Astrocyte (in vitro differentiated cells and primary cell): ENCODE results near the gene DZANK1. TPM values are rescaled to one million over a fixed set of nuclear protein-coding genes. Genes with fewer than 3 reads are reported as not detected.

Source experiments
- DNase-seq: peaks from one replicate; pipeline ENCODE4 v3.0.0-alpha.2; 2010; ENCODE audit warnings: low read depth
- FAIRE-seq: peaks from 2 replicates; lab custom pipeline; 2011; peaks lifted over from hg19 to GRCh38; lab: Jason Lieb, UNC
- H2AFZ ChIP-seq: 2 replicates; pipeline ENCODE4 v1.6.0; 2012; ENCODE audit warnings: low read depth, low read length, inconsistent platforms
- H3K27ac ChIP-seq: 2 replicates; pipeline ENCODE4 v1.5.1; 2011; ENCODE audit warnings: low read depth, low read length, inconsistent platforms
- H3K27me3 ChIP-seq: 2 replicates; pipeline ENCODE4 v1.6.0; 2011; ENCODE audit warnings: low read length, inconsistent platforms; ENCODE audit not compliant: insufficient read depth
- H3K36me3 ChIP-seq: 2 replicates; pipeline ENCODE4 v1.5.1; 2011; ENCODE audit warnings: low read length, inconsistent platforms; ENCODE audit not compliant: insufficient read depth
- H3K4me1 ChIP-seq: 2 replicates; pipeline ENCODE4 v1.5.1; 2011; ENCODE audit warnings: low read length, inconsistent platforms; ENCODE audit not compliant: insufficient read depth
- H3K4me2 ChIP-seq: 2 replicates; pipeline ENCODE4 v1.6.0; 2012; ENCODE audit warnings: low read length, inconsistent platforms
- H3K4me3 ChIP-seq: 2 replicates; pipeline ENCODE4 v1.5.1; 2011; ENCODE audit warnings: low read depth, mild to moderate bottlenecking, low read length, inconsistent platforms; ENCODE audit not compliant: insufficient read depth
- H3K79me2 ChIP-seq: 2 replicates; pipeline ENCODE4 v1.6.0; 2012; ENCODE audit warnings: mild to moderate bottlenecking, low read length, inconsistent platforms; ENCODE audit not compliant: insufficient read depth
- H3K9ac ChIP-seq: 2 replicates; pipeline ENCODE4 v1.6.0; 2012; ENCODE audit warnings: mild to moderate bottlenecking, low read length, inconsistent platforms
- H3K9me3 ChIP-seq: 2 replicates; pipeline ENCODE4 v1.5.1; 2012; ENCODE audit warnings: low read depth, mild to moderate bottlenecking, low read length, inconsistent platforms; ENCODE audit not compliant: insufficient read depth
- H4K20me1 ChIP-seq: 2 replicates; pipeline ENCODE4 v1.6.0; 2012; ENCODE audit warnings: low read length, inconsistent platforms; ENCODE audit not compliant: insufficient read depth
- H3K27ac Mint-ChIP-seq: one replicate; pipeline ENCODE4 v1.8.0; 2021; ENCODE audit warnings: mild to moderate bottlenecking, mixed read lengths; ENCODE audit not compliant: unreplicated experiment
- H3K27me3 Mint-ChIP-seq: one replicate; pipeline ENCODE4 v1.8.0; 2021; ENCODE audit warnings: low read depth, mixed read lengths; ENCODE audit not compliant: unreplicated experiment
- H3K36me3 Mint-ChIP-seq: one replicate; pipeline ENCODE4 v1.8.0; 2021; ENCODE audit warnings: low read depth, mixed read lengths; ENCODE audit not compliant: unreplicated experiment
- H3K4me1 Mint-ChIP-seq: one replicate; pipeline ENCODE4 v1.8.0; 2021; ENCODE audit warnings: low read depth, mixed read lengths; ENCODE audit not compliant: unreplicated experiment
- H3K4me3 Mint-ChIP-seq: one replicate; pipeline ENCODE4 v1.8.0; 2021; ENCODE audit warnings: mild to moderate bottlenecking, moderate library complexity, mixed read lengths; ENCODE audit not compliant: unreplicated experiment
- H3K9me3 Mint-ChIP-seq: one replicate; pipeline ENCODE4 v1.8.0; 2021; ENCODE audit warnings: mild to moderate bottlenecking, mixed read lengths; ENCODE audit not compliant: unreplicated experiment
- CTCF ChIP-seq: IDR thresholded peaks from 2 replicates; pipeline ENCODE4 v1.5.1; 2011; ENCODE audit warnings: low read depth, mild to moderate bottlenecking, inconsistent platforms, low read length, moderate library complexity; ENCODE audit not compliant: insufficient read depth
- EZH2 ChIP-seq: IDR thresholded peaks from 2 replicates; pipeline ENCODE4 v1.6.1; 2012; ENCODE audit warnings: mild to moderate bottlenecking, low read length, inconsistent platforms; ENCODE audit not compliant: insufficient read depth
- total RNA-seq: library from RNA; stranded (reverse); gene quantifications from 2 replicates; pipeline ENCODE4 v1.2.1, GENCODE V29; 2021

DZANK1 gene
- total RNA-seq, 1 donor from 2014 or later = 3.0 TPM

- Histone ChIP-seq H3K4me1 (no peaks in the 10 kb centered on the region), H3K79me2 (no peaks in the 10 kb centered on the region), H3K4me2 (no peak overlapping the region), H3K27me3 (no peaks in the 10 kb centered on the region), H3K27ac (no peak overlapping the region), H3K9me3 (no peaks in the 10 kb centered on the region), H3K9ac (no peak overlapping the region), H3K36me3 (peaks cover 19% of the 10 kb centered on the region), H3K4me3 (no peak overlapping the region), H4K20me1 (no peaks in the 10 kb centered on the region), H2AFZ (no peak overlapping the region)
- TF ChIP-seq EZH2 (no peak), CTCF (no peak)
- peaks cover 7% of the 10 kb centered on the region for H3K36me3 Mint-ChIP-seq
- no peak overlapping the region for H3K27ac Mint-ChIP-seq
- no peak overlapping the region for H3K4me3 Mint-ChIP-seq
- H3K4me1 Mint-ChIP-seq = no peaks in the 10 kb centered on the region
- no peaks in the 10 kb centered on the region for H3K9me3 Mint-ChIP-seq
- no peak for DNase-seq
- no peak for FAIRE-seq
- no peaks in the 10 kb centered on the region for H3K27me3 Mint-ChIP-seq
Observed at GRCh38 chr20:18488301-18488700, 21.5 kb upstream of the DZANK1 start.

DNA sequence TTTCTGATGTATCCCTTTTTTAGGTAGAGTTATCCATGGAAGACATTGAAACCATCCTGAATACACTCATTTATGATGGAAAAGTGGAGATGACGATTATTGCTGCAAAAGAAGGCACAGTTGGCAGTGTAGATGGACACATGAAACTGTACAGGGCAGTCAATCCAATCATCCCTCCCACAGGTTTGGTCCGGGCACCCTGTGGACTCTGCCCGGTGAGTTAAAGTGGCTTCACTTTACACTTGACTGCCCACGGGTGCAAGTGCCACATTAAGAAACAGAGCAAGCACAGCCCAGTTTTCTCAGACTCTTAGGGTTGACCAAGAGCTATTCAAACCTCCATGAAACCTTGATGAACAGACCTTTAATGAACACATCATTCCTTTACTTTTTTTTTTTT, 14.8 kb upstream of the DZANK1 start:
- no peaks in the 10 kb centered on the region for H4K20me1 ChIP-seq
- no peaks in the 10 kb centered on the region for H3K9me3 ChIP-seq
- Mint-ChIP-seq H3K27ac (no peak overlapping the region), H3K4me3 (no peak overlapping the region), H3K9me3 (no peaks in the 10 kb centered on the region), H3K36me3 (peaks cover 8% of the 10 kb centered on the region), H3K27me3 (no peaks in the 10 kb centered on the region), H3K4me1 (no peaks in the 10 kb centered on the region)
- H3K27me3 ChIP-seq = no peaks in the 10 kb centered on the region
- TF ChIP-seq CTCF = no peak
- H3K79me2 ChIP-seq = no peaks in the 10 kb centered on the region
- H3K9ac ChIP-seq = no peak overlapping the region
- no peak overlapping the region for H3K4me2 ChIP-seq
- no peak overlapping the region for H3K27ac ChIP-seq
- no peak overlapping the region for H3K4me3 ChIP-seq
- H2AFZ ChIP-seq = no peak overlapping the region
- DNase-seq (no peak), FAIRE-seq (no peak)
- H3K36me3 ChIP-seq = peaks cover 50% of the 10 kb centered on the region
- no peaks in the 10 kb centered on the region for H3K4me1 ChIP-seq

- H3K27ac Mint-ChIP-seq = no peak overlapping the region
- no peaks in the 10 kb centered on the region for H3K27me3 Mint-ChIP-seq
- peaks cover 55% of the 10 kb centered on the region for H3K36me3 ChIP-seq
Observed at GRCh38 chr20:18477821-18478220, 11.0 kb upstream of the DZANK1 start.

More at GRCh38 chr20:18477821-18478220, 11.0 kb upstream of the DZANK1 start:
- H2AFZ ChIP-seq = no peak overlapping the region
- no peak overlapping the region for H3K4me3 ChIP-seq
- Mint-ChIP-seq H3K36me3 (peaks cover 4% of the 10 kb centered on the region), H3K9me3 (no peaks in the 10 kb centered on the region), H3K4me1 (no peaks in the 10 kb centered on the region), H3K4me3 (no peak overlapping the region)
- FAIRE-seq (no peak), DNase-seq (no peak)
- H3K27ac ChIP-seq = no peak overlapping the region
- no peak overlapping the region for H3K4me2 ChIP-seq
- H3K79me2 ChIP-seq = no peaks in the 10 kb centered on the region
- TF ChIP-seq EZH2 (no peak), CTCF (no peak)
- no peaks in the 10 kb centered on the region for H4K20me1 ChIP-seq
- no peaks in the 10 kb centered on the region for H3K9me3 ChIP-seq
- H3K9ac ChIP-seq = no peak overlapping the region
- H3K27me3 ChIP-seq = no peaks in the 10 kb centered on the region
- no peaks in the 10 kb centered on the region for H3K4me1 ChIP-seq
